H1 (cell line): ENCODE data around the gene SLC25A45. TPM values are rescaled to one million over a fixed set of nuclear protein-coding genes. Genes with fewer than 3 reads are reported as not detected.

Experiments
- CTCF ChIA-PET: fragments of 300-600 bp; sonication (Branson Sonifier 250); formaldehyde crosslinking; loops from one replicate; lab custom pipeline; 2021; ENCODE audit not compliant: partially characterized antibody; lab: Charles Lee
- POLR2A ChIA-PET: fragments of 300-600 bp; sonication (Branson Sonifier 250); formaldehyde crosslinking; loops from one replicate; lab custom pipeline; 2021; ENCODE audit warnings: inconsistent platforms; ENCODE audit not compliant: partially characterized antibody; lab: Charles Lee
- DNase-seq, 2 experiments: peaks; one replicate each; pipeline versions ENCODE4 v3.0.0 to v3.0.0-alpha.2; 2010 to 2022; ENCODE audit warnings: low spot score in 2 of 2, low read depth in 1 of 2, mixed read lengths in 1 of 2
- FAIRE-seq: peaks from 2 replicates; lab custom pipeline; 2011; peaks lifted over from hg19 to GRCh38; lab: Jason Lieb, UNC
- H2AFZ ChIP-seq: 2 replicates; pipeline ENCODE4 v1.8.1; 2012; ENCODE audit warnings: low read length, inconsistent platforms
- H2AK5ac ChIP-seq: 2 replicates; pipeline ENCODE4 v1.6.1; 2013; ENCODE audit warnings: low read depth, low read length
- H2BK120ac ChIP-seq: replicated peaks from 2 replicates; pipeline ENCODE3; 2013; ENCODE audit warnings: low read depth, low read length, inconsistent platforms
- H2BK12ac ChIP-seq: 2 replicates; pipeline ENCODE4 v1.6.1; 2013; ENCODE audit warnings: low read depth, low read length
- H2BK15ac ChIP-seq: 2 replicates; pipeline ENCODE4 v1.6.1; 2013; ENCODE audit warnings: low read length
- H2BK20ac ChIP-seq: 2 replicates; pipeline ENCODE4 v1.6.1; 2013; ENCODE audit warnings: low read length
- H2BK5ac ChIP-seq: 2 replicates; pipeline ENCODE4 v1.6.1; 2013; ENCODE audit warnings: low read depth, low read length
- H3K14ac ChIP-seq: 2 replicates; pipeline ENCODE4 v1.6.1; 2013; ENCODE audit warnings: inconsistent platforms; ENCODE audit not compliant: insufficient read length
- H3K18ac ChIP-seq: 2 replicates; pipeline ENCODE4 v1.6.1; 2013; ENCODE audit warnings: low read length; ENCODE audit errors: extremely low read depth
- H3K23ac ChIP-seq: 2 replicates; pipeline ENCODE4 v1.6.1; 2013; ENCODE audit warnings: inconsistent platforms; ENCODE audit not compliant: insufficient read length
- H3K23me2 ChIP-seq: 2 replicates; pipeline ENCODE4 v1.6.1; 2013; ENCODE audit warnings: low read depth, low read length
- H3K27ac ChIP-seq: 2 replicates; pipeline ENCODE4 v1.6.1; 2011; ENCODE audit warnings: low read depth, low read length, inconsistent platforms
- H3K27me3 ChIP-seq, 4 experiments: replicated peaks in 1 of 4; 1 replicate in 1 of 4; 2 replicates in 3 of 4; pipeline versions ENCODE4 v1.6.1 to v1.8.1; 2011 to 2013; ENCODE audit warnings: low read length in 3 of 4, mild to moderate bottlenecking in 3 of 4, inconsistent platforms in 2 of 4, mixed read lengths in 2 of 4, moderate library complexity in 1 of 4; ENCODE audit not compliant: control insufficient read depth in 3 of 4, insufficient read depth in 3 of 4; ENCODE audit errors: extremely low read depth in 1 of 4
- H3K36me3 ChIP-seq, 4 experiments: 2 replicates each; pipeline versions ENCODE4 v1.6.1 to v1.8.1; 2011 to 2013; ENCODE audit warnings: mild to moderate bottlenecking in 4 of 4, low read length in 3 of 4, moderate library complexity in 2 of 4, control low read depth in 1 of 4, inconsistent platforms in 1 of 4; ENCODE audit not compliant: insufficient read depth in 4 of 4, control insufficient read depth in 2 of 4
- H3K4ac ChIP-seq: replicated peaks from 2 replicates; pipeline ENCODE3; 2013; ENCODE audit warnings: low read length, low read depth, mixed read lengths, inconsistent platforms; ENCODE audit not compliant: insufficient read length
- H3K4me1 ChIP-seq, 4 experiments: replicated peaks in 1 of 4; 1 replicate in 1 of 4; 2 replicates in 3 of 4; pipeline versions ENCODE4 v1.6.1 to v1.8.1; 2011 to 2013; ENCODE audit warnings: low read length in 3 of 4, inconsistent platforms in 2 of 4, mixed read lengths in 1 of 4; ENCODE audit not compliant: insufficient read depth in 4 of 4, control insufficient read depth in 3 of 4
- H3K4me2 ChIP-seq, 2 experiments: 2 replicates each; pipeline versions ENCODE4 v1.6.1 to v1.8.1; 2011 to 2013; ENCODE audit warnings: low read depth in 2 of 2, low read length in 2 of 2, control low read depth in 1 of 2, inconsistent platforms in 1 of 2, mild to moderate bottlenecking in 1 of 2; ENCODE audit not compliant: insufficient read depth in 1 of 2
- H3K4me3 ChIP-seq, 4 experiments: fragments of 200-600, 300-600 bp in 1 of 4; sonication (generic), shearing (Covaris generic), sonication (Bioruptor Twin) in 1 of 4; 2 replicates each; pipeline versions ENCODE4 v1.5.1 to v1.8.1; 2011 to 2016; ENCODE audit warnings: low read length in 4 of 4, low read depth in 3 of 4, control low read depth in 2 of 4, inconsistent platforms in 2 of 4, mild to moderate bottlenecking in 2 of 4, mixed read lengths in 1 of 4, moderate library complexity in 1 of 4; ENCODE audit not compliant: insufficient read depth in 2 of 4; ENCODE audit errors: extremely low read depth in 1 of 4
- H3K56ac ChIP-seq: replicated peaks from 2 replicates; pipeline ENCODE3; 2013; ENCODE audit warnings: low read depth, mild to moderate bottlenecking, mixed read lengths, low read length, inconsistent platforms; ENCODE audit not compliant: insufficient read length
- H3K79me1 ChIP-seq: 2 replicates; pipeline ENCODE4 v1.6.1; 2013; ENCODE audit warnings: low read depth, low read length, control low read depth
- H3K79me2 ChIP-seq, 2 experiments: 2 replicates each; pipeline versions ENCODE4 v1.6.1 to v1.8.1; 2012 to 2013; ENCODE audit warnings: low read length in 2 of 2, mild to moderate bottlenecking in 2 of 2, inconsistent platforms in 1 of 2; ENCODE audit not compliant: insufficient read depth in 2 of 2, control insufficient read depth in 1 of 2
- H3K9ac ChIP-seq, 4 experiments: replicated peaks in 1 of 4; 1 replicate in 1 of 4; 2 replicates in 3 of 4; pipeline versions ENCODE4 v1.6.1 to v1.8.1; 2011 to 2013; ENCODE audit warnings: low read depth in 3 of 4, low read length in 3 of 4, control low read depth in 2 of 4, mild to moderate bottlenecking in 2 of 4, moderate library complexity in 2 of 4, inconsistent platforms in 1 of 4; ENCODE audit errors: extremely low read depth in 1 of 4
- H3K9me3 ChIP-seq, 2 experiments: 2 replicates each; pipeline versions ENCODE4 v1.6.1 to v1.8.1; 2012 to 2013; ENCODE audit warnings: mild to moderate bottlenecking in 2 of 2, moderate library complexity in 2 of 2, control low read depth in 1 of 2, inconsistent platforms in 1 of 2, low read depth in 1 of 2, low read length in 1 of 2, mixed read lengths in 1 of 2; ENCODE audit not compliant: insufficient read depth in 2 of 2
- H4K20me1 ChIP-seq, 2 experiments: replicated peaks in 1 of 2; 2 replicates each; pipeline versions ENCODE3 to v1.8.1; 2011 to 2013; ENCODE audit warnings: inconsistent platforms in 2 of 2, low read length in 2 of 2, mild to moderate bottlenecking in 1 of 2; ENCODE audit not compliant: insufficient read depth in 2 of 2, control insufficient read depth in 1 of 2
- H4K5ac ChIP-seq: 2 replicates; pipeline ENCODE4 v1.6.1; 2013; ENCODE audit warnings: low read length, low read depth, mixed read lengths, inconsistent platforms; ENCODE audit not compliant: insufficient read length
- H4K8ac ChIP-seq: 2 replicates; pipeline ENCODE4 v1.8.0; 2013; ENCODE audit warnings: mild to moderate bottlenecking, moderate library complexity, low read length, inconsistent platforms; ENCODE audit not compliant: insufficient read depth; ENCODE audit errors: extremely low read depth
- H4K91ac ChIP-seq: replicated peaks from 2 replicates; pipeline ENCODE3; 2013; ENCODE audit warnings: low read length, mixed read lengths, inconsistent platforms; ENCODE audit not compliant: insufficient read length
- KDM1A ChIP-seq: fragments of 200-600, 300-600 bp; sonication (generic); IDR thresholded peaks from 2 replicates; pipeline ENCODE4 v1.7.1; 2016; ENCODE audit warnings: mild to moderate bottlenecking, low read length, borderline replicate concordance
- POLR2A ChIP-seq, 2 experiments: IDR thresholded peaks; 1 replicate in 1 of 2; 2 replicates in 1 of 2; pipeline ENCODE4 v1.6.1; 2011; ENCODE audit warnings: low read depth in 2 of 2, low read length in 2 of 2, mild to moderate bottlenecking in 2 of 2; ENCODE audit errors: control extremely low read depth in 1 of 2
- POLR2AphosphoS5 ChIP-seq: IDR thresholded peaks from 2 replicates; pipeline ENCODE4 v1.6.1; 2011; ENCODE audit warnings: low read depth, low read length
- RAD21 ChIP-seq, 2 experiments: IDR thresholded peaks in 1 of 2; conservative IDR thresholded peaks in 1 of 2; 2 replicates each; pipeline ENCODE4 v1.6.1; 2011; ENCODE audit warnings: low read depth in 2 of 2, low read length in 2 of 2, improper control_type of control experiment in 1 of 2, inconsistent platforms in 1 of 2, mild to moderate bottlenecking in 1 of 2, moderate library complexity in 1 of 2
- WGBS, 2 experiments: shearing (Covaris generic) in 1 of 2; methylation state at CpG; one replicate each; pipeline versions ENCODE4 v1.1.6 to v1.1.7; 2013 to 2015; ENCODE audit warnings: low lambda C conversion rate in 2 of 2, mixed read lengths in 2 of 2, inconsistent platforms in 1 of 2, low coverage in 1 of 2, missing lambda C conversion rate in 1 of 2; ENCODE audit not compliant: insufficient replicate concordance in 2 of 2, insufficient coverage in 1 of 2, insufficient read length in 1 of 2; ENCODE audit errors: extremely low coverage in 1 of 2, missing lambda C conversion rate in 1 of 2; 5-methylcytosine and 5-hydroxymethylcytosine counted together
- polyA plus RNA-seq, 7 experiments: library from polyadenylated mRNA; depleted of rRNA in 3 of 7; stranded (reverse) in 5 of 7; unstranded in 2 of 7; fragments of >200 nt in 5 of 7; fragments of 200-250 nt in 2 of 7; gene quantifications; 1 replicate in 5 of 7; 2 replicates in 1 of 7; 4 replicates in 1 of 7; pipeline versions ENCODE4 v1.2.1 to v1.2.3, GENCODE V29; 2011 to 2013; ENCODE audit warnings: missing spikeins in 2 of 7, mixed read lengths in 2 of 7
- total RNA-seq: library from RNA; stranded (reverse); fragmentation: NEBNext Ultra II Directional; extraction: Animal tissue kit (Norgen Biotek cat#: 25700); gene quantifications from 2 replicates; pipeline ENCODE4 v1.2.1, GENCODE V29; 2021

Gene SLC25A45
- total and polyA plus RNA-seq, 2 of the 8 experiments (the other 6 are each of a cell fraction or from before 2014, with no cell fraction given), result 0.54 to 0.59 TPM

- Histone ChIP-seq H3K79me2 (peaks cover 3 to 35% of the 10 kb centered on the region in 2 experiments), H2AK5ac (no peak overlapping the region), H4K20me1 (peaks cover 7 to 13% of the 10 kb centered on the region in 2 experiments), H2BK20ac (no peak overlapping the region), H2BK15ac (no peak overlapping the region), H2BK12ac (0 out of 2 replicates have a peak overlapping the region, but pooled peaks have one; percentile 50), H2BK5ac (no peak overlapping the region; the same call in 1 of the 2 replicates), H3K27ac (no peak overlapping the region), H3K36me3 (no peaks in the 10 kb centered on the region), H2AFZ (no peak overlapping the region), H4K5ac (no peak overlapping the region), H3K79me1 (peaks cover 11% of the 10 kb centered on the region; the same call in 1 of the 2 replicates), H3K4me1 (peaks cover 24 to 62% (median 30%) of the 10 kb centered on the region in 4 experiments), H3K9me3 (no peaks in the 10 kb centered on the region), H3K9ac (peak overlapping the region in 1 of 4 experiments; percentile 22; a peak in 1 of 7 replicates), H3K18ac (no peak overlapping the region), H3K4ac (no peak overlapping the region), H4K8ac (no peak overlapping the region), H3K27me3 (no peaks in the 10 kb centered on the region), H3K4me3 (peak overlapping the region in 2 of 4 experiments; percentile 2 to 70; a peak in 7 of 8 replicates), H3K4me2 (peak overlapping the region; percentile 62 to 85), H3K23ac (no peak overlapping the region), H2BK120ac (no peak overlapping the region), H4K91ac (no peak overlapping the region), H3K56ac (no peak overlapping the region), H3K14ac (no peak overlapping the region), H3K23me2 (peaks cover 18% of the 10 kb centered on the region; the same call in 1 of the 2 replicates)
- WGBS, 2 experiments, result 77% methylated on average over 9 of the region's 9 CpGs; no CpG with 5 or more reads in 1 of the 2 experiments
- TF ChIP-seq RAD21 (IDR thresholded peaks at IDR 0.05 in 1 of 2, conservative IDR thresholded peaks at IDR 0.05 in 1 of 2; ENCODE audit: low read depth in 2 of 2, low read length in 2 of 2) (0 out of 4 replicates have a peak, but pooled peaks of 1 of the 2 experiments have one; percentile 12), POLR2AphosphoS5 (peak; percentile 60), POLR2A (IDR thresholded peaks at IDR 0.05; ENCODE audit: control extremely low read depth in 1 of 2, low read depth in 2 of 2, low read length in 2 of 2) (peak in 1 of 2 experiments; percentile 29; a peak in 2 of 3 replicates), KDM1A (no peak)
- no peak for FAIRE-seq
- POLR2A ChIA-PET, result interaction anchor here (1.0 to 20.8 kb wide), 12 partner anchors 11 to 181 kb away, joined by 4 to 826 read pairs (median 21); partner anchors contain the start of gene MALAT1
- no peak for DNase-seq
- CTCF ChIA-PET, result interaction anchor here (2.7 to 22.8 kb wide), 3 partner anchors 9 to 83 kb away, joined by 9 to 430 read pairs (median 25); no protein-coding TSS in a partner anchor
Observed at GRCh38 chr11:65425105-65425970, 42.9 kb upstream of the SLC25A45 start.
